ENCODE results near the gene CCR7.

CCR7 gene

DNA sequence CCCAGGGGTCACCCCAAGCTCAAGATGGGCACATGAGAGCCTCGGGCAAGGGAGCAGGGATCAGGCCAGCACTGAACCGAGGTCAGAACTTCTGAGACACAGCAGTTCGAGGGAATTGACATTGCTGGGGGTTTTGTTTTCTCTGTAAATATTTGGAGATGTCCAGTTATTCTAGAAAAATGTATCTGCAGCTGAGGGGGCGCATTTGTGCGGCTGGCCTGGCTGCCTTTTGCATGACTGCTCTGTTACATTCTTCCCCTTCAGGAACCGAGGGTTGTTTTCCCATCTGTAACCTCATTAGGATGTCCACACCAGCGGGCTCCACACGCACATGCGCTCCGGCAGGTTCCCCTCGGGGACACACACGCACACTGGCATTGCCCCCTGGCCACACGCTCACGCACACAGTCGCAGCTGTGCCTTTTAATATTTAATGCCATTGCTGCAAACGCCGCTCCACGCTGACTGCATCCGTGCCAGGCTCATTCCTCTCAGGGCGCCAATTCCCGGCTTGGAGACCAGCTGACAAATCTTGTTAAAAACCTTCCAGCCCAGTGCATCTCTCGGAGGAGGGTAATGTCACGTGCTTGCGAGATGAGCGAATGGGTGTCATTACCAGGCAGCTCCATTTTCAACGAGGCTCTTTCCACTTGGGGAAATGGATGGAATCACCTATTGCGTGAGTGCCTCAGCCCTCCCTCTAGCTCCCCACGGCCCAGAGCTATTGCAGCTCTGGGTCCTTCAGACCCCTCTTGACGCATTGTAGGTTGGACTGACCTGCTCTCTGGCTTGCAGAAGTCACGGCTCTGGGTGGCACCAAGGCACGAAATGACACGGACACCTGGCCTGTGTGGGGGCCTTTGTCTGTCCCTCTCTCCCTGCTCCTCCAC, 13.1 kb downstream of the CCR7 start:
- DNase-seq (ENCODE audit: low spot score): peak; percentile 83
- Histone ChIP-seq H3K27ac (peak overlapping the region; percentile 58 to 82), H3K4me3 (peak overlapping the region; percentile 39)
- no peak for TF ChIP-seq CTCF (IDR thresholded peaks at IDR 0.05)

GRCh38 chr17:40551091-40551878, 14.0 kb downstream of the CCR7 start:
- TF ChIP-seq CTCF (IDR thresholded peaks at IDR 0.05): no peak
- peak; percentile 89 for DNase-seq (ENCODE audit: low spot score)
- peak overlapping the region; percentile 58 to 82 for H3K27ac ChIP-seq
- peak overlapping the region; percentile 39 for H3K4me3 ChIP-seq

GRCh38 chr17:40550608-40551007, 14.7 kb downstream of the CCR7 start:
- Histone ChIP-seq H3K4me3 (no peak overlapping the region), H3K27ac (peak overlapping the region in 1 of 2 donors; percentile 82)
- peak; percentile 77 for DNase-seq (ENCODE audit: low spot score)
- TF ChIP-seq CTCF (IDR thresholded peaks at IDR 0.05): no peak

DNA sequence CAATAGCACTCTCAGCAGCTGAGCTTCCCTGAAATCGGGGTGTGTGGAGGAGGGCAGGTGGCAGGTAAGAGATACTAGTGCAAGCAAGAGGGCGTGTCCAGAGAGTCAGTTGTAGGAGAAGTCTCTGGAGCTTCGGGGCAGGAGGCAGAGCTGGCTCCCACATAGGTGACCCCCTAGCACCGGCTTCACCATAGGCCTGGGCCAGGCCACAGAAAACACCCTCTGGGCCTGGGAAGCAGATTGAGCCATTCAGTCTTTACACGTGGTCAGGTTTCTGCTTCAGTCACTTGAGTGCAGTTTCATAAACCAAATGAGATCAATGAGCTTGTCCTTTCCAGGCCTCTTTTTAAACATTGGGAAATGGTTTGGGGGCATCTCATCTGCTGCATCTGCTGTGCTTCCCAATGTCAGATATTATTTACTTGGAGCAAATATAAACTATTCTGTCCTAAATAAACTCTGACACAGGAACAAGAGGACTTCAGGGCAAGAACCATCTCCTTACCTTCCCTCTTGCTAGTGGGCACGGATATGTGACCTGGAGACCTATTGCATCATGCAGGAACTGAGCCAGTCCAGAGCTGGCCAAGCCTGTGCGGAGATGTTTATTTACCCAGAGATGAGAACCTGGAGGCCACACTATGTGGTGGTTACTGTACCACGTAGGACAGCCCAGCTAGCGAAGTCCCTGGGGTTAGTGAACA, 16.1 kb downstream of the CCR7 start:
- TF ChIP-seq CTCF (IDR thresholded peaks at IDR 0.05): no peak
- peak overlapping the region; percentile 30 to 82 for H3K27ac ChIP-seq
- DNase-seq (ENCODE audit: low spot score): peak; percentile 76
- no peak overlapping the region for H3K4me3 ChIP-seq

GRCh38 chr17:40548491-40548981, 16.7 kb downstream of the CCR7 start:
- Histone ChIP-seq H3K27ac (peak overlapping the region; percentile 30 to 82), H3K4me3 (no peak overlapping the region)
- peak; percentile 71 for DNase-seq (ENCODE audit: low spot score)
- TF ChIP-seq CTCF (IDR thresholded peaks at IDR 0.05): no peak

DNA sequence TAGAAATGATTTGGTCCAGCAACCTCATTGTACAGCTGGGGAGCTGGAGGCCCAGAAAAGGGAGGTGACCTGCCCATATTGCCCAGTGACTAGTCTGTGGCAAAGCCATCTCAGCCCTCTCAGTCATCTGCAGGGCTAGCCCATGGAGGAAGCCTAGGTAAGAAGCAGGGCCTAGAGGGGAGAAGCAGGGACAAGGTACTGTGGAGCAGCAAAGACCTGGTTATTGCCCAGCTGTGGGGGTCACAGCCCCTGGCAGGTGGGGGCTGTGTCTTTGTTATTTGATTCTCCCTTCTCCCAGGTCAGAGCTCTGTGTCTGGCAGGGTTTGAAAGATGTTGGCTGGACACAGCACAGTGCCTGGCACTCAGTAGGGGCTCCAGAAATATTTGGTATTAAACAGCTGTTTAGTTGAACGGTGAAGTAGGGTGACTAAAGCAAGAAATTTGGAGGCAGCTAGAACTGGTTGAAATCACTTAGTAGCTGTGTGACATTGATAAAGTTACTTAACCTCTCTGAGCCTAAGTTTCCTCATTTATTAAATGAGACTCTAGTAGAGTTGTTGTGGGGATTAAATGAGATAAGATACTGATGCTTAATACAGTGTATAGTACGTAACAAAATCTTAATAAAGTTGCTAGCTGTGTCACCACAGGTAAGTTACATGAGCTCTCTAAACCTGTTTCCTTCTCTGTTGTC, 17.3 kb downstream of the CCR7 start:
- H3K27ac ChIP-seq: peak overlapping the region in 1 of 2 donors; percentile 82
- no peak for DNase-seq (ENCODE audit: low spot score)

More for the DNA sequence above, 17.3 kb downstream of the CCR7 start:
- TF ChIP-seq CTCF (IDR thresholded peaks at IDR 0.05): no peak
- H3K4me3 ChIP-seq: no peak overlapping the region
